Neuronal stem cell (in vitro differentiated cells): Measurements from ENCODE around the gene RAB14.

ENCODE experiments used
- DNase-seq: peaks from one replicate; pipeline ENCODE4 v3.0.0-alpha.2; 2013; ENCODE audit warnings: low spot score
- H2AFZ ChIP-seq: one replicate; pipeline ENCODE4 v1.6.1; 2013; ENCODE audit warnings: mild to moderate bottlenecking, low read length, inconsistent platforms
- H2AK5ac ChIP-seq: 2 replicates; pipeline ENCODE4 v1.6.1; 2013; ENCODE audit warnings: low read depth, mild to moderate bottlenecking, inconsistent platforms, low read length, moderate library complexity, mixed read lengths
- H2BK120ac ChIP-seq: 2 replicates; pipeline ENCODE4 v1.6.1; 2013; ENCODE audit warnings: low read depth, mild to moderate bottlenecking, inconsistent platforms, low read length, moderate library complexity, mixed read lengths
- H2BK12ac ChIP-seq: one replicate; pipeline ENCODE4 v1.6.1; 2013; ENCODE audit warnings: low read length, inconsistent platforms
- H2BK15ac ChIP-seq: 2 replicates; pipeline ENCODE4 v1.6.1; 2013; ENCODE audit warnings: mild to moderate bottlenecking, low read length, inconsistent platforms, mixed read lengths
- H2BK5ac ChIP-seq: one replicate; pipeline ENCODE4 v1.6.1; 2013; ENCODE audit warnings: inconsistent platforms, mild to moderate bottlenecking, low read length, moderate library complexity
- H3K14ac ChIP-seq: one replicate; pipeline ENCODE4 v1.6.1; 2013; ENCODE audit warnings: low read length, inconsistent platforms
- H3K18ac ChIP-seq: 2 replicates; pipeline ENCODE4 v1.6.1; 2013; ENCODE audit warnings: low read length, inconsistent platforms
- H3K23ac ChIP-seq: 2 replicates; pipeline ENCODE4 v1.6.1; 2013; ENCODE audit warnings: low read depth, mild to moderate bottlenecking, mixed read lengths, low read length, inconsistent platforms; ENCODE audit not compliant: poor library complexity
- H3K27ac ChIP-seq: replicated peaks from 3 replicates; pipeline ENCODE4 v1.5.1; 2013; ENCODE audit warnings: low read length, inconsistent platforms
- H3K27me3 ChIP-seq, 3 experiments: 2 replicates each; pipeline ENCODE4 v1.6.1; 2013; ENCODE audit warnings: low read length in 3 of 3, mild to moderate bottlenecking in 2 of 3, inconsistent platforms in 1 of 3, low read depth in 1 of 3, mixed read lengths in 1 of 3, moderate library complexity in 1 of 3; ENCODE audit not compliant: control insufficient read depth in 3 of 3, insufficient read depth in 3 of 3
- H3K36me3 ChIP-seq, 2 donors: replicated peaks in 1 of 2; 2 replicates each; pipeline ENCODE4 v1.6.1; 2013; ENCODE audit warnings: low read length in 2 of 2; ENCODE audit not compliant: control insufficient read depth in 2 of 2, insufficient read depth in 2 of 2
- H3K4ac ChIP-seq: 2 replicates; pipeline ENCODE4 v1.6.1; 2013; ENCODE audit warnings: inconsistent platforms, mild to moderate bottlenecking, low read length, moderate library complexity
- H3K4me1 ChIP-seq, 2 donors: 1 replicate in 1 of 2; 2 replicates in 1 of 2; pipeline ENCODE4 v1.6.1; 2013; ENCODE audit warnings: low read length in 2 of 2, low read depth in 1 of 2; ENCODE audit not compliant: control insufficient read depth in 2 of 2, insufficient read depth in 1 of 2
- H3K4me2 ChIP-seq: one replicate; pipeline ENCODE4 v1.6.1; 2013; ENCODE audit warnings: mild to moderate bottlenecking, low read length, inconsistent platforms; ENCODE audit not compliant: insufficient read depth, poor library complexity, severe bottlenecking
- H3K4me3 ChIP-seq, 2 donors: 2 replicates each; pipeline ENCODE4 v1.5.1; 2013; ENCODE audit warnings: low read length in 2 of 2, mild to moderate bottlenecking in 2 of 2, inconsistent platforms in 1 of 2, moderate library complexity in 1 of 2
- H3K79me1 ChIP-seq: one replicate; pipeline ENCODE4 v1.6.1; 2013; ENCODE audit warnings: low read depth, mild to moderate bottlenecking, inconsistent platforms, low read length, moderate library complexity
- H3K9ac ChIP-seq: one replicate; pipeline ENCODE4 v1.6.1; 2013; ENCODE audit warnings: mild to moderate bottlenecking, low read depth, low read length, inconsistent platforms; ENCODE audit not compliant: poor library complexity
- H3K9me3 ChIP-seq, 2 donors: replicated peaks in 1 of 2; 2 replicates each; pipeline versions ENCODE3 to v1.6.1; 2013; ENCODE audit warnings: low read length in 2 of 2, mild to moderate bottlenecking in 2 of 2, inconsistent platforms in 1 of 2, low read depth in 1 of 2, mixed read lengths in 1 of 2, moderate library complexity in 1 of 2; ENCODE audit not compliant: control insufficient read depth in 2 of 2, insufficient read depth in 1 of 2
- H4K8ac ChIP-seq: one replicate; pipeline ENCODE4 v1.6.1; 2013; ENCODE audit warnings: low read depth, mild to moderate bottlenecking, inconsistent platforms, low read length, moderate library complexity
- H4K91ac ChIP-seq: one replicate; pipeline ENCODE4 v1.6.1; 2013; ENCODE audit warnings: low read length, low read depth, mild to moderate bottlenecking, inconsistent platforms; ENCODE audit not compliant: poor library complexity
- whole genome bisulfite sequencing, 2 donors: extraction: QIAGEN DNeasy Blood & Tissue Kit; methylation state at CpG; one replicate each; pipeline ENCODE4 v1.1.7; 2013; ENCODE audit warnings: missing lambda C conversion rate in 2 of 2, mixed read lengths in 1 of 2; ENCODE audit not compliant: insufficient read length in 2 of 2, insufficient replicate concordance in 1 of 2; ENCODE audit errors: extremely low coverage in 2 of 2; 5-methylcytosine and 5-hydroxymethylcytosine counted together

RAB14 gene

GRCh38 chr9:121191235-121191634 is 10.4 kb downstream of the RAB14 start:
- Histone ChIP-seq H3K79me1 (no peaks in the 10 kb centered on the region), H2BK12ac (no peak overlapping the region), H2BK15ac (no peak overlapping the region), H3K36me3 (peaks cover 0 to 39% of the 10 kb centered on the region in 2 donors), H4K8ac (no peak overlapping the region), H3K9me3 (no peaks in the 10 kb centered on the region), H3K23ac (no peak overlapping the region), H3K4ac (no peak overlapping the region), H4K91ac (no peak overlapping the region), H3K14ac (no peak overlapping the region), H2AK5ac (no peak overlapping the region), H3K4me2 (no peak overlapping the region), H3K4me1 (peaks cover 0 to 23% of the 10 kb centered on the region in 2 donors), H3K9ac (no peak overlapping the region), H2AFZ (no peak overlapping the region), H3K27me3 (no peaks in the 10 kb centered on the region), H3K4me3 (no peak overlapping the region), H3K18ac (no peak overlapping the region), H3K27ac (no peak overlapping the region), H2BK5ac (no peak overlapping the region), H2BK120ac (no peak overlapping the region)
- DNase-seq = no peak
- no CpG with 5 or more reads among the region's 2 CpGs for WGBS, 2 donors

- no peak for DNase-seq
- Histone ChIP-seq H2AFZ (no peak overlapping the region), H3K23ac (no peak overlapping the region), H4K91ac (no peak overlapping the region), H2BK5ac (no peak overlapping the region), H2BK12ac (no peak overlapping the region), H3K27me3 (no peaks in the 10 kb centered on the region), H3K14ac (no peak overlapping the region), H4K8ac (no peak overlapping the region), H3K79me1 (no peaks in the 10 kb centered on the region), H3K4ac (no peak overlapping the region), H2BK15ac (no peak overlapping the region), H2BK120ac (no peak overlapping the region), H3K9me3 (no peaks in the 10 kb centered on the region), H3K4me3 (no peak overlapping the region), H3K27ac (no peak overlapping the region), H3K9ac (no peak overlapping the region), H3K4me2 (no peak overlapping the region), H3K36me3 (peaks cover 0 to 55% of the 10 kb centered on the region in 2 donors), H3K4me1 (peaks cover 0 to 9% of the 10 kb centered on the region in 2 donors), H2AK5ac (no peak overlapping the region), H3K18ac (no peak overlapping the region)
- no CpG with 5 or more reads among the region's 3 CpGs for WGBS, 2 donors
These were observed 12.0 kb downstream of the RAB14 start for GRCh38 chr9:121189660-121190059.

- H2AK5ac ChIP-seq = no peak overlapping the region
- no peak overlapping the region for H4K91ac ChIP-seq
- no peak overlapping the region for H2BK12ac ChIP-seq
- H3K79me1 ChIP-seq = no peaks in the 10 kb centered on the region
- H3K4me3 ChIP-seq = no peak overlapping the region
- no peak overlapping the region for H2BK5ac ChIP-seq
- H3K27ac ChIP-seq = no peak overlapping the region
- H3K4ac ChIP-seq = no peak overlapping the region
- H3K9ac ChIP-seq = no peak overlapping the region
- no peak overlapping the region for H3K14ac ChIP-seq
- H2BK120ac ChIP-seq = no peak overlapping the region
- peaks cover 0 to 8% of the 10 kb centered on the region in 2 donors for H3K4me1 ChIP-seq
- H3K4me2 ChIP-seq = no peak overlapping the region
- no peak overlapping the region for H3K23ac ChIP-seq
- no peak overlapping the region for H4K8ac ChIP-seq
- peaks cover 0 to 62% of the 10 kb centered on the region in 2 donors for H3K36me3 ChIP-seq
- WGBS, 2 donors = no CpG with 5 or more reads among the region's 1 CpG
- H3K18ac ChIP-seq = no peak overlapping the region
- H2BK15ac ChIP-seq = no peak overlapping the region
- no peaks in the 10 kb centered on the region for H3K27me3 ChIP-seq
- H2AFZ ChIP-seq = no peak overlapping the region
- no peak for DNase-seq
- no peaks in the 10 kb centered on the region for H3K9me3 ChIP-seq
These were observed 12.7 kb downstream of the RAB14 start for GRCh38 chr9:121189006-121189405.

- no peak overlapping the region for H4K8ac ChIP-seq
- no peak overlapping the region for H3K23ac ChIP-seq
- peaks cover 0 to 5% of the 10 kb centered on the region in 2 donors for H3K4me1 ChIP-seq
- no peak overlapping the region for H2BK120ac ChIP-seq
- no peak overlapping the region for H3K4me3 ChIP-seq
- H2AK5ac ChIP-seq = no peak overlapping the region
- no peak overlapping the region for H3K4me2 ChIP-seq
- no peak for DNase-seq
- no peak overlapping the region for H3K27ac ChIP-seq
- H3K79me1 ChIP-seq = no peaks in the 10 kb centered on the region
- H2BK15ac ChIP-seq = no peak overlapping the region
- WGBS, 2 donors = no CpG with 5 or more reads among the region's 3 CpGs
- no peak overlapping the region for H3K4ac ChIP-seq
- no peak overlapping the region for H3K18ac ChIP-seq
- no peaks in the 10 kb centered on the region for H3K27me3 ChIP-seq
- no peak overlapping the region for H2AFZ ChIP-seq
- H3K36me3 ChIP-seq = peaks cover 0 to 74% of the 10 kb centered on the region in 2 donors
- H3K14ac ChIP-seq = no peak overlapping the region
- H2BK5ac ChIP-seq = no peak overlapping the region
- H3K9ac ChIP-seq = no peak overlapping the region
- H3K9me3 ChIP-seq = no peaks in the 10 kb centered on the region
- no peak overlapping the region for H2BK12ac ChIP-seq
- H4K91ac ChIP-seq = no peak overlapping the region
These were observed 13.9 kb downstream of the RAB14 start for GRCh38 chr9:121187636-121188305.
